ENCODE measurements around the gene UGT1A3. TPM values are rescaled to one million over a fixed set of nuclear protein-coding genes. Genes with fewer than 3 reads are reported as not detected.

UGT1A3 gene
- total RNA-seq, 6 donors from 2014 or later, result 0.30 TPM; not detected in 5

- no peak for TF ChIP-seq EP300 (IDR thresholded peaks at IDR 0.05)
- no peak for TF ChIP-seq POLR2A (IDR thresholded peaks at IDR 0.05)
- no peak for TF ChIP-seq CTCF (IDR thresholded peaks at IDR 0.05)
- no peak for TF ChIP-seq POLR2AphosphoS5 (IDR thresholded peaks at IDR 0.05)
- Histone ChIP-seq H3K9me3 (peaks cover 0 to 3% (median 0%) of the 10 kb centered on the region in 4 donors), H3K27ac (no peak overlapping the region), H3K4me3 (no peak overlapping the region), H3K27me3 (no peaks in the 10 kb centered on the region), H3K4me1 (no peaks in the 10 kb centered on the region), H3K36me3 (no peaks in the 10 kb centered on the region)
- peak; percentile 19 to 72 for DNase-seq
- WGBS, 2 donors, result 87 to 92% methylated on average over 7 to 18 of the region's 21 CpGs
- no peak for ATAC-seq (ENCODE audit: low FRiP score in 2 of 2)
These were observed 93.4 kb downstream of the UGT1A3 start for GRCh38 chr2:233822101-233822771.

Other genes starting within 250 kb of the UGT1A3 start
- gene USP40, start 162.3 kb upstream of the UGT1A3 start, total RNA-seq, result 10 to 100 TPM; 34.4 to 75.4 (median 50.4) TPM
- not detected for gene UGT1A8, start 111.4 kb upstream of the UGT1A3 start, total RNA-seq
- not detected for gene UGT1A10, start 92.6 kb upstream of the UGT1A3 start, total RNA-seq
- not detected for gene UGT1A9, start 57.1 kb upstream of the UGT1A3 start, total RNA-seq
- gene UGT1A7, start 47.1 kb upstream of the UGT1A3 start, total RNA-seq, result not detected
- gene UGT1A6, start 36.2 kb upstream of the UGT1A3 start, total RNA-seq, result 1 to 10 TPM in 1 of 6 donors, under 1 TPM in 4, not detected in 1; 0.15 to 5.0 (median 0.33) TPM
- gene UGT1A5, start 16.1 kb upstream of the UGT1A3 start, total RNA-seq, result 1 to 10 TPM in 1 of 6 donors, not detected in 5; 1.0 TPM
- gene UGT1A4, start 10.3 kb upstream of the UGT1A3 start, total RNA-seq, result under 1 TPM in 4 of 6 donors, not detected in 2; 0.14 to 0.69 (median 0.27) TPM
- gene UGT1A1, start 31.2 kb downstream of the UGT1A3 start, total RNA-seq, result 1 to 10 TPM in 2 of 6 donors, under 1 TPM in 1, not detected in 3; 0.15 to 1.4 (median 1.0) TPM
- not detected for gene MROH2A, start 49.3 kb downstream of the UGT1A3 start, total RNA-seq
- gene HJURP, start 125.5 kb downstream of the UGT1A3 start, total RNA-seq, result 1 to 10 TPM in 4 of 6 donors, under 1 TPM in 1, not detected in 1; 0.98 to 3.2 (median 1.3) TPM
- under 1 TPM in 2 of 6 donors, not detected in 4; 0.17 to 0.30 TPM for gene TRPM8, start 188.3 kb downstream of the UGT1A3 start, total RNA-seq